Measurements from ENCODE around the gene COL2A1. TPM values are rescaled to one million over a fixed set of nuclear protein-coding genes. Genes with fewer than 3 reads are reported as not detected.

Gene COL2A1
- total and polyA plus RNA-seq, 4 donors, result 321 TPM; not detected in 3

- 88% methylated on average over 5 of the region's 5 CpGs for WGBS
- no peak for DNase-seq (ENCODE audit: low spot score)
These were observed 37.5 kb upstream of the COL2A1 start for GRCh38 chr12:48041591-48042423.

GRCh38 chr12:48040354-48040753 is 36.1 kb upstream of the COL2A1 start:
- Histone ChIP-seq H3K4me1 (ENCODE audit: control insufficient read depth in 4 of 4, insufficient read depth in 4 of 4, low read length in 3 of 4) (no peaks in the 10 kb centered on the region), H3K27ac (ENCODE audit: low read depth in 1 of 2, low read length in 2 of 2) (no peak overlapping the region), H3K36me3 (ENCODE audit: control insufficient read depth in 4 of 4, insufficient read depth in 3 of 4, low read depth in 1 of 4, low read length in 3 of 4) (peaks cover 4 to 12% (median 8%) of the 10 kb centered on the region in 4 donors), H3K9ac (ENCODE audit: low read depth in 1 of 2, low read length in 2 of 2) (no peak overlapping the region), H3K27me3 (ENCODE audit: control insufficient read depth in 4 of 4, insufficient read depth in 4 of 4, low read length in 3 of 4) (no peaks in the 10 kb centered on the region), H3K4me3 (ENCODE audit: low read depth in 1 of 3, low read length in 3 of 3) (no peak overlapping the region), H3K9me3 (ENCODE audit: control insufficient read depth in 4 of 4, low read length in 3 of 4) (no peaks in the 10 kb centered on the region)
- no peak for DNase-seq (ENCODE audit: low spot score)
- TF ChIP-seq CTCF (IDR thresholded peaks at IDR 0.05; ENCODE audit: low read depth, low read length, missing input control) (no peak), NR2F2 (IDR thresholded peaks at IDR 0.05) (no peak), TAF1 (conservative IDR thresholded peaks at IDR 0.05) (no peak), FOXA2 (IDR thresholded peaks at IDR 0.05) (no peak), MAX (IDR thresholded peaks at IDR 0.05) (no peak), HNF4G (IDR thresholded peaks at IDR 0.05) (no peak), GABPA (IDR thresholded peaks at IDR 0.05 in 1 of 2, conservative IDR thresholded peaks at IDR 0.05 in 1 of 2) (no peak), RAD21 (IDR thresholded peaks at IDR 0.05) (no peak), HNF4A (conservative IDR thresholded peaks at IDR 0.05) (no peak), YY1 (IDR thresholded peaks at IDR 0.05) (no peak), SP1 (IDR thresholded peaks at IDR 0.05) (no peak)
- WGBS, result 85% methylated on average over 3 of the region's 3 CpGs

More at GRCh38 chr12:48041591-48042423, 37.5 kb upstream of the COL2A1 start:
- Histone ChIP-seq H3K27ac (ENCODE audit: low read depth in 1 of 2, low read length in 2 of 2) (no peak overlapping the region), H3K4me1 (ENCODE audit: control insufficient read depth in 4 of 4, insufficient read depth in 4 of 4, low read length in 3 of 4) (no peaks in the 10 kb centered on the region), H3K9me3 (ENCODE audit: control insufficient read depth in 4 of 4, low read length in 3 of 4) (no peaks in the 10 kb centered on the region), H3K9ac (ENCODE audit: low read depth in 1 of 2, low read length in 2 of 2) (no peak overlapping the region), H3K27me3 (ENCODE audit: control insufficient read depth in 4 of 4, insufficient read depth in 4 of 4, low read length in 3 of 4) (no peaks in the 10 kb centered on the region), H3K4me3 (ENCODE audit: low read depth in 1 of 3, low read length in 3 of 3) (no peak overlapping the region), H3K36me3 (ENCODE audit: control insufficient read depth in 4 of 4, insufficient read depth in 3 of 4, low read depth in 1 of 4, low read length in 3 of 4) (peaks cover 4 to 27% (median 19%) of the 10 kb centered on the region in 4 donors)
- no peak for TF ChIP-seq FOXA1 (IDR thresholded peaks at IDR 0.05)
- no peak for TF ChIP-seq TAF1 (conservative IDR thresholded peaks at IDR 0.05)
- TF ChIP-seq SP1 (IDR thresholded peaks at IDR 0.05), result no peak
- no peak for TF ChIP-seq NR2F2 (IDR thresholded peaks at IDR 0.05)
- no peak for TF ChIP-seq HNF4A (conservative IDR thresholded peaks at IDR 0.05)
- TF ChIP-seq YY1 (IDR thresholded peaks at IDR 0.05), result no peak

- H3K9me3 ChIP-seq (ENCODE audit: control insufficient read depth in 4 of 4, low read length in 3 of 4), result no peaks in the 10 kb centered on the region
- no peak for DNase-seq (ENCODE audit: low spot score)
- WGBS, result 96% methylated on average over 1 of the region's 1 CpG
- TF ChIP-seq JUND (IDR thresholded peaks at IDR 0.05) (no peak), MAX (IDR thresholded peaks at IDR 0.05) (no peak), RAD21 (IDR thresholded peaks at IDR 0.05) (no peak), HNF4A (conservative IDR thresholded peaks at IDR 0.05) (no peak), ATF3 (IDR thresholded peaks at IDR 0.05) (no peak), RXRA (IDR thresholded peaks at IDR 0.05) (no peak), SP1 (IDR thresholded peaks at IDR 0.05) (no peak), TAF1 (conservative IDR thresholded peaks at IDR 0.05) (no peak), EGR1 (IDR thresholded peaks at IDR 0.05; ENCODE audit: low read depth in 2 of 2) (no peak), HNF4G (IDR thresholded peaks at IDR 0.05) (no peak), GABPA (IDR thresholded peaks at IDR 0.05 in 1 of 2, conservative IDR thresholded peaks at IDR 0.05 in 1 of 2) (no peak), FOXA2 (IDR thresholded peaks at IDR 0.05) (no peak)
- peaks cover 0 to 2% (median 0%) of the 10 kb centered on the region in 4 donors for H3K36me3 ChIP-seq (ENCODE audit: control insufficient read depth in 4 of 4, insufficient read depth in 3 of 4, low read depth in 1 of 4, low read length in 3 of 4)
- no peak overlapping the region for H3K4me3 ChIP-seq (ENCODE audit: low read depth in 1 of 3, low read length in 3 of 3)
- H3K4me1 ChIP-seq (ENCODE audit: control insufficient read depth in 4 of 4, insufficient read depth in 4 of 4, low read length in 3 of 4), result no peaks in the 10 kb centered on the region
- no peaks in the 10 kb centered on the region for H3K27me3 ChIP-seq (ENCODE audit: control insufficient read depth in 4 of 4, insufficient read depth in 4 of 4, low read length in 3 of 4)
- H3K9ac ChIP-seq (ENCODE audit: low read depth in 1 of 2, low read length in 2 of 2), result no peak overlapping the region
- H3K27ac ChIP-seq (ENCODE audit: low read depth in 1 of 2, low read length in 2 of 2), result no peak overlapping the region
These were observed 34.9 kb upstream of the COL2A1 start for GRCh38 chr12:48039151-48039550.

All from liver (tissue), 9 donors.